SK-N-MC (cell line): ENCODE data around the gene TRIM73.
"Not testable (repeated sequence)": the region's sequence is repeated elsewhere in the genome, so short reads cannot be mapped to it uniquely, and the experiment has no call there.

ENCODE experiments used
- EZH2 ChIP-seq: fragments of 200-600 bp; sonication (generic); IDR thresholded peaks from one replicate; pipeline ENCODE4 v1.6.1; 2017; ENCODE audit warnings: antibody characterized with exemption
- POLR2AphosphoS5 ChIP-seq: IDR thresholded peaks from 2 replicates; pipeline ENCODE4 v1.6.1; 2012; ENCODE audit warnings: mild to moderate bottlenecking, low read depth, low read length, borderline replicate concordance

GRCh38 chr7:75366643-75367042 lies 28.8 kb upstream of the TRIM73 start:
- TF ChIP-seq EZH2, POLR2AphosphoS5: not testable (repeated sequence)
